B cell (primary cell): ENCODE data around the gene LDLRAD3. TPM values are rescaled to one million over a fixed set of nuclear protein-coding genes. Genes with fewer than 3 reads are reported as not detected.

Experiments
- ATAC-seq: fragments of 200-7000 bp; cut with Tn5 transposase; one replicate; pipeline ENCODE4 v1.10.0; 2021; ENCODE audit warnings: low read depth, mild to moderate bottlenecking, moderate number of reproducible peaks, moderate library complexity
- CTCF ChIA-PET: fragments of 350-600 bp; sonication (Branson Sonifier 250); formaldehyde crosslinking; loops from one replicate; lab custom pipeline; 2021; ENCODE audit warnings: antibody characterized with exemption, inconsistent platforms; lab: Charles Lee
- POLR2A ChIA-PET: fragments of 350-600 bp; sonication (Branson Sonifier 250); formaldehyde crosslinking; loops from one replicate; lab custom pipeline; 2021; ENCODE audit warnings: antibody characterized with exemption; lab: Charles Lee
- DNase-seq: peaks from one replicate; pipeline ENCODE4 v3.0.0; 2013
- H2AFZ ChIP-seq: 2 replicates; pipeline ENCODE4 v1.6.1; 2012; ENCODE audit warnings: mild to moderate bottlenecking, low read depth, low read length; ENCODE audit not compliant: insufficient read depth, poor library complexity, severe bottlenecking
- H3K27ac ChIP-seq, 2 donors: 1 replicate in 1 of 2; 2 replicates in 1 of 2; pipeline ENCODE4 v1.5.1; 2012 to 2013; ENCODE audit warnings: low read length in 2 of 2, mild to moderate bottlenecking in 2 of 2, moderate library complexity in 1 of 2
- H3K27me3 ChIP-seq, 4 experiments: fragments of 200-600 bp in 1 of 4; sonication (generic) in 1 of 4; replicated peaks in 1 of 4; 1 replicate in 2 of 4; 2 replicates in 2 of 4; pipeline versions ENCODE4 v1.6.1 to v1.7.0; 2013 to 2016; ENCODE audit warnings: low read length in 3 of 4, mild to moderate bottlenecking in 2 of 4, mixed read lengths in 1 of 4, moderate library complexity in 1 of 4; ENCODE audit not compliant: insufficient read depth in 4 of 4, control insufficient read depth in 3 of 4; ENCODE audit errors: control extremely low read depth in 1 of 4
- H3K36me3 ChIP-seq, 2 experiments: replicated peaks in 1 of 2; 1 replicate in 1 of 2; 2 replicates in 1 of 2; pipeline versions ENCODE4 v1.6.1 to v1.7.1; 2013; ENCODE audit warnings: low read length in 1 of 2; ENCODE audit not compliant: insufficient read depth in 2 of 2, control insufficient read depth in 1 of 2; ENCODE audit errors: control extremely low read depth in 1 of 2, extremely low read depth in 1 of 2
- H3K4me1 ChIP-seq, 2 donors: fragments of 200-600 bp in 1 of 2; sonication (generic) in 1 of 2; 1 replicate in 1 of 2; 2 replicates in 1 of 2; pipeline versions ENCODE4 v1.5.1 to v1.6.1; 2013 to 2017; ENCODE audit warnings: low read length in 2 of 2; ENCODE audit not compliant: control insufficient read depth in 2 of 2, insufficient read depth in 2 of 2
- H3K4me2 ChIP-seq: replicated peaks from 2 replicates; pipeline ENCODE3; 2012; ENCODE audit warnings: mild to moderate bottlenecking, low read depth, low read length; ENCODE audit not compliant: poor library complexity, severe bottlenecking
- H3K4me3 ChIP-seq, 5 experiments: fragments of 200-600 bp in 1 of 5; sonication (generic) in 1 of 5; 1 replicate in 3 of 5; 2 replicates in 2 of 5; pipeline versions ENCODE4 v1.5.1 to v1.7.0; 2011 to 2016; ENCODE audit warnings: low read length in 4 of 5, mild to moderate bottlenecking in 4 of 5, low read depth in 2 of 5, control low read depth in 1 of 5, moderate library complexity in 1 of 5; ENCODE audit not compliant: insufficient read depth in 1 of 5; ENCODE audit errors: control extremely low read depth in 1 of 5, extremely low read depth in 1 of 5
- H3K79me2 ChIP-seq: fragments of 200-600 bp; sonication (generic); one replicate; pipeline ENCODE4 v1.6.0; 2016; ENCODE audit warnings: low read length; ENCODE audit not compliant: control insufficient read depth, insufficient read depth
- H3K9ac ChIP-seq: fragments of 200-600 bp; sonication (generic); 2 replicates; pipeline ENCODE4 v1.6.1; 2017; ENCODE audit warnings: mild to moderate bottlenecking, low read length, moderate library complexity
- H3K9me3 ChIP-seq, 3 donors: one replicate each; pipeline versions ENCODE4 v1.6.1 to v1.7.1; 2013; ENCODE audit warnings: low read length in 2 of 3; ENCODE audit not compliant: control insufficient read depth in 2 of 3, insufficient read depth in 1 of 3; ENCODE audit errors: control extremely low read depth in 1 of 3
- H4K20me1 ChIP-seq: 2 replicates; pipeline ENCODE4 v1.6.0; 2012; ENCODE audit warnings: mild to moderate bottlenecking, low read length; ENCODE audit not compliant: insufficient read depth, control insufficient read depth, poor library complexity, severe bottlenecking
- H3K27ac Mint-ChIP-seq: one replicate; pipeline ENCODE4 v1.8.0; 2021; ENCODE audit warnings: mixed read lengths
- H3K27me3 Mint-ChIP-seq: one replicate; pipeline ENCODE4 v1.8.0; 2021; ENCODE audit warnings: mixed read lengths
- H3K4me1 Mint-ChIP-seq: one replicate; pipeline ENCODE4 v1.8.0; 2021; ENCODE audit warnings: mixed read lengths
- H3K4me3 Mint-ChIP-seq: one replicate; pipeline ENCODE4 v1.8.0; 2021; ENCODE audit warnings: mixed read lengths
- H3K9me3 Mint-ChIP-seq: one replicate; pipeline ENCODE4 v1.8.0; 2022; ENCODE audit warnings: mixed read lengths; ENCODE audit not compliant: insufficient read depth
- EZH2 ChIP-seq: IDR thresholded peaks from 2 replicates; pipeline ENCODE4 v1.6.1; 2012; ENCODE audit warnings: borderline replicate concordance, low read depth, mild to moderate bottlenecking, moderate library complexity, low read length; ENCODE audit not compliant: insufficient read depth, poor library complexity, severe bottlenecking
- WGBS: methylation state at CpG from one replicate; pipeline ENCODE4 v1.1.5; 2013; ENCODE audit warnings: missing lambda C conversion rate; ENCODE audit not compliant: insufficient coverage; 5-methylcytosine and 5-hydroxymethylcytosine counted together
- intact Hi-C: fragments of 100-400 bp; cut with micrococcal nuclease; formaldehyde crosslinking; loops from one replicate; pipeline ENCODE4 v1.10.0; 2022
- polyA plus RNA-seq: library from polyadenylated mRNA; depleted of rRNA; stranded (reverse); fragments of >200 nt; gene quantifications from 2 replicates; pipeline ENCODE4 v1.2.3, GENCODE V29; 2012
- total RNA-seq, 2 donors: library from RNA; stranded (reverse); fragments of 120-200 nt in 1 of 2; gene quantifications; 1 replicate in 1 of 2; 2 replicates in 1 of 2; pipeline versions ENCODE4 v1.2.3 to v1.2.4, GENCODE V29; 2013 to 2022
- TF ChIP-seq, protein P1 (sequence below): fragments of 200-600 bp; IDR thresholded peaks from one replicate; pipeline ENCODE4 v1.8.0; 2022; ENCODE audit warnings: antibody characterized with exemption, mild to moderate bottlenecking

Gene LDLRAD3
- total and polyA plus RNA-seq, 2 donors (not counting 1 experiment from before 2014, with no cell fraction given): 0.01 TPM; not detected in 1

- no peak for ATAC-seq
- POLR2A ChIA-PET: no interaction called here
These were observed 103.1 kb downstream of the LDLRAD3 start for GRCh38 chr11:36046932-36047331.

DNA sequence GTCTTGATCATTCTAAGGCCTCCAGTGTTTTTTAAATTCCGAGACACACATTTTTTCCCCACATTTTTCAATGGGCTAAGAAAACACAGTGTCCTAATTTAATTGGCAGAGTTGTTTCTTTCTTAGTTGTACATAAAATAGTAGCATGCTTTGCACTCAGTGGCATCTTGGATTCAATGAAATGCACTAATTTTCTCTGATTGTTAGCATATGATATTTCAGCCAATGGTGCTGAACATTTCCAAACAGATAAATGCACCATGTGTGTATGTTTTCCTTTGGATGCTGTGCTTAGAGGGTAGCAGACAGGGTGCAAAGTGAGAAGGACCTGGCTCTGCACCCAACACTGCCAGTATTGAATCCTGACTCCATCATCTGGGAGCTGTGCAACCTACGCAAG, 103.5 kb downstream of the LDLRAD3 start:
- intact Hi-C loops: no loop called here
- Histone ChIP-seq H3K79me2 (no peaks in the 10 kb centered on the region), H3K9ac (no peak overlapping the region), H3K4me2 (no peak overlapping the region), H3K27ac (no peak overlapping the region), H3K9me3 (peaks cover 0 to 5% (median 0%) of the 10 kb centered on the region in 3 donors), H2AFZ (no peak overlapping the region), H3K4me3 (no peak overlapping the region), H3K4me1 (no peaks in the 10 kb centered on the region), H3K27me3 (peaks cover 0 to 4% (median 1%) of the 10 kb centered on the region in 4 experiments), H4K20me1 (no peaks in the 10 kb centered on the region), H3K36me3 (no peaks in the 10 kb centered on the region)
- TF ChIP-seq, protein P1, sequence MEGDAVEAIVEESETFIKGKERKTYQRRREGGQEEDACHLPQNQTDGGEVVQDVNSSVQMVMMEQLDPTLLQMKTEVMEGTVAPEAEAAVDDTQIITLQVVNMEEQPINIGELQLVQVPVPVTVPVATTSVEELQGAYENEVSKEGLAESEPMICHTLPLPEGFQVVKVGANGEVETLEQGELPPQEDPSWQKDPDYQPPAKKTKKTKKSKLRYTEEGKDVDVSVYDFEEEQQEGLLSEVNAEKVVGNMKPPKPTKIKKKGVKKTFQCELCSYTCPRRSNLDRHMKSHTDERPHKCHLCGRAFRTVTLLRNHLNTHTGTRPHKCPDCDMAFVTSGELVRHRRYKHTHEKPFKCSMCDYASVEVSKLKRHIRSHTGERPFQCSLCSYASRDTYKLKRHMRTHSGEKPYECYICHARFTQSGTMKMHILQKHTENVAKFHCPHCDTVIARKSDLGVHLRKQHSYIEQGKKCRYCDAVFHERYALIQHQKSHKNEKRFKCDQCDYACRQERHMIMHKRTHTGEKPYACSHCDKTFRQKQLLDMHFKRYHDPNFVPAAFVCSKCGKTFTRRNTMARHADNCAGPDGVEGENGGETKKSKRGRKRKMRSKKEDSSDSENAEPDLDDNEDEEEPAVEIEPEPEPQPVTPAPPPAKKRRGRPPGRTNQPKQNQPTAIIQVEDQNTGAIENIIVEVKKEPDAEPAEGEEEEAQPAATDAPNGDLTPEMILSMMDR: no peak
- TF ChIP-seq EZH2: no peak
- 100% methylated on average over 1 of the region's 2 CpGs for WGBS
- H3K9me3 Mint-ChIP-seq: peaks cover 2% of the 10 kb centered on the region
- H3K27ac Mint-ChIP-seq: no peak overlapping the region
- ATAC-seq (no peak), DNase-seq (no peak)
- CTCF ChIA-PET: no interaction called here
- no peaks in the 10 kb centered on the region for H3K4me1 Mint-ChIP-seq
- H3K4me3 Mint-ChIP-seq: no peak overlapping the region
- POLR2A ChIA-PET: no interaction called here
- H3K27me3 Mint-ChIP-seq: peaks cover 5% of the 10 kb centered on the region

More at GRCh38 chr11:36046932-36047331, 103.1 kb downstream of the LDLRAD3 start:
- CTCF ChIA-PET: no interaction called here
- H3K27ac ChIP-seq: no peak overlapping the region
- no peak overlapping the region for H2AFZ ChIP-seq
- peaks cover 0 to 4% (median 1%) of the 10 kb centered on the region in 4 experiments for H3K27me3 ChIP-seq
- Mint-ChIP-seq H3K4me3 (no peak overlapping the region), H3K27me3 (peaks cover 6% of the 10 kb centered on the region), H3K9me3 (peaks cover 2% of the 10 kb centered on the region), H3K4me1 (no peaks in the 10 kb centered on the region), H3K27ac (no peak overlapping the region)
- H3K4me3 ChIP-seq: no peak overlapping the region
- H3K4me1 ChIP-seq: no peaks in the 10 kb centered on the region
- no CpG with 5 or more reads among the region's 1 CpG for WGBS
- no peak for DNase-seq
- H3K4me2 ChIP-seq: no peak overlapping the region
- no peak for TF ChIP-seq EZH2
- TF ChIP-seq, protein P1: no peak
- no peaks in the 10 kb centered on the region for H3K36me3 ChIP-seq
- H4K20me1 ChIP-seq: no peaks in the 10 kb centered on the region
- H3K9ac ChIP-seq: no peak overlapping the region
- intact Hi-C loops: no loop called here
- no peaks in the 10 kb centered on the region for H3K79me2 ChIP-seq
- peaks cover 0 to 5% (median 0%) of the 10 kb centered on the region in 3 donors for H3K9me3 ChIP-seq
